GM18907 (cell line): ENCODE data around the gene MCRIP1.

Experiments
- ATAC-seq: cut with Tn5 transposase; IDR thresholded peaks from one replicate; pipeline ENCODE4 v1.9.1; 2021; ENCODE audit warnings: mild to moderate bottlenecking, moderate library complexity; ENCODE audit not compliant: unreplicated experiment

MCRIP1 gene

DNA sequence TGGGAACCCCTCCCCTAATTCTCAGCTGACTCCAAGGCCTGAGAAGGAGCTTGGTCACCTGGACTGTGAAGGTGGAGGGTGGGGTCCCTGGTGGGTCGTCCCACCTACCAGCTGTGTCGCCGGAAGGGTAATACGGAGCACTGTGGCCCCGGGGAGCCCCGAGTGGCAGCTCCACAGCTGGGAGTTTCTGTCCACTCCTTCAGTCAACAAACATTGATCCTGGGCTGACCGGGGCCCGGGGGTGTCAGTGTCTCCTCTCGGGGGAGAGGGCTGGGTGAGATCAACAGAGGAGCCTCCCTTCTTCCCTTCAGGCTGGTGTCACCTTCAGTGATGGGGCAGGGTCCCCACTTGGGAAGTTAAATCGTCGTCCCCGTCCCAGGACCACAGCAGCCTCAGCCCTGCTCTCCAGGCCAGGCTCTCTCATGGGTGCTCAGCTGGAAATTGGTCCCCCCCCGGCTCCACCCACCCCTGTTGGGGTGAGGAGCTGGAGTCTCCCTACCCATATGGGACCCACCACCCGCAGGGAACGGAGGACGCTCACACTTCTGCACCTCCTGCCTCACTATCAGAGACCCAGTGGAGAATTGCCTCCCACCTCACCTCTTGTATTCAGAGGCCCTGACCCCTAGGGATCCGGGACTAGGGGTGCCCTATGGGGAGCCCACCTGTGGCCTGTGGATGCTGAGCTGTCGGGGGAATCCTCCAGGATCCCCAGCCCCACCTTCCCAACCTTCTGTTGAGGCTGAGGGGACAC lies 27.2 kb downstream of the MCRIP1 start:
- no peak for ATAC-seq

DNA sequence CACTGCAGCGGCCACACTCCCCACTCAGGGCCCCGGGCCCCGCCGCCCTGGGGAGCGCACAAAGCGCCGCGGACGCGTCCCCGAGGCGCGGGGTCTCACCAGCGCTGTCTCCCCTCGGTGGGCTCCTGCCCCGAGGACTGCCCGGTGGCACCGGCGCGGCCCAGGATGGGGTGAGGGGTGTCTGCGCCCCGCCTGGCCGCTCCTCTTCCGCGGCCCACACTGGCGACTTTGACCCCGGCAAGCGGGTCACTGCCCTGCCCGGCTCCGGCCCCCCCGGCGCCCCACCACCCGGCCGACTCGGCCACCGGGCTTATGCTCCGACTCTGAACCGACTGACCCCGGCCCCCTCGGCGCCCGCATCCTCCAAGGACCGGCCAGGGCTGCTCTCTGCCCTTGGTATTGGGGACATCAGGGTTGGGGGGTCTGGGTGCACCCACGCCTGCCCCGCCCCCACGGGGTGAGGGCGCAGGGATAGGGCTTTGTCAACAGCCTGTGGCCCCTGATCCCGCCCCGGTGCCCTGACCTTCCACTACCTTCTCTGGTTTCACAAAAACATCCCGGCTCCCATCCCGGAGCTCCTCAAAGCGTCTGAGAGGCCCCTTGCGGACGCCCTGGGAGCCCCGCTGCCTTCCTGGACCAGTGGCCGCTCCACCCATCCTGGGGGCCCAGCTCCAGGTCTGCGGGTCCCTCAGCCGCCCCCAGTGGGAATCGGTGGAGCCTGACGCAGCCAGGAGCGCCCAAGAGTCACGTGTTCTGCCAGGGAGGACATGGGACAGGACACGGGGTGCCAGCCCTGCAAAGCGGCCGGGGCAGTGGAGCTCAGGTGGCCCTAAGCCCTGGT lies 28.3 kb downstream of the MCRIP1 start:
- no peak for ATAC-seq

DNA sequence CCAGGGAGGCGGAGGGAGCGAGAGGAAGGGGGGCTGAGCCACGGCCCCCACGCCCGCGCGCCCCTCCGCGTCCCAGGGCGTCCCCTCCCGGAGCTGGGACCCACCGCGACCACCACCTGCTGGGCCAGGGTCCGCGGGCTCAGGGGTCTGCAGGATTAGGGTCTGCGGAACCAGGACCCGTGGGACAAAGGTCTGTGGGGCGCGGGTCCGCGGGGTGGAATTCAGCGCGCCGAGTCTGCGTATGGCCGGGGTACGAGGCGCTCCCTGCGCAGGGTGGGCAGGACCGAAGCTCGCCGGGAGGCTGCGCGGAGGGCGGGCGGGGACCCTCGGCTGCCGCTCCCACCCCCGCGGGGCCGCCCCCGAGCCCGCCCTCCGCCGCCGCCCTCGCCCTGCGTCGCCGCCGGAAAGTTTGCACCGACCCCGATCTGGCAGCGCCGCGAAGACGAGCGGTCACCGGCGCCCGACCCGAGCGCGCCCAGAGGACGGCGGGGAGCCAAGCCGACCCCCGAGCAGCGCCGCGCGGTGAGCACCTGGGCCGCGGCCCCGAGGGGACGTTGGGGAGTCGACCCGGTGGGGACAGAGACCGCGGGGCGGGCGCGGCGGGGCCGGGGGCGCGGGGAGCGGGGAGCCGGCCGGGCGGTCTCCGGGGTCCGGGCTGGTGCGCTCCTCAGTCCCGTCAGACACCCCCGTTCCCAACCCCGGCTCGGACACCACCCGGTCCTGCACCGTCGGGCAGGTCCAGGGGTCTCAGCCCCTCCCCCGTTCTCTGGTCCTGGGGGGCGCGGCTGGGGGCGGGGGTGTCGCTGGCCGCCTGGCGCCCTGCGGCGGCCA lies 29.1 kb downstream of the MCRIP1 start, which contains the start of gene GCGR:
TSS of gene GCGR (plus strand) at position 423 of the 831 bp plus-strand sequence. CDS start 4,869 bp downstream, outside the sequence.
- no peak for ATAC-seq

DNA sequence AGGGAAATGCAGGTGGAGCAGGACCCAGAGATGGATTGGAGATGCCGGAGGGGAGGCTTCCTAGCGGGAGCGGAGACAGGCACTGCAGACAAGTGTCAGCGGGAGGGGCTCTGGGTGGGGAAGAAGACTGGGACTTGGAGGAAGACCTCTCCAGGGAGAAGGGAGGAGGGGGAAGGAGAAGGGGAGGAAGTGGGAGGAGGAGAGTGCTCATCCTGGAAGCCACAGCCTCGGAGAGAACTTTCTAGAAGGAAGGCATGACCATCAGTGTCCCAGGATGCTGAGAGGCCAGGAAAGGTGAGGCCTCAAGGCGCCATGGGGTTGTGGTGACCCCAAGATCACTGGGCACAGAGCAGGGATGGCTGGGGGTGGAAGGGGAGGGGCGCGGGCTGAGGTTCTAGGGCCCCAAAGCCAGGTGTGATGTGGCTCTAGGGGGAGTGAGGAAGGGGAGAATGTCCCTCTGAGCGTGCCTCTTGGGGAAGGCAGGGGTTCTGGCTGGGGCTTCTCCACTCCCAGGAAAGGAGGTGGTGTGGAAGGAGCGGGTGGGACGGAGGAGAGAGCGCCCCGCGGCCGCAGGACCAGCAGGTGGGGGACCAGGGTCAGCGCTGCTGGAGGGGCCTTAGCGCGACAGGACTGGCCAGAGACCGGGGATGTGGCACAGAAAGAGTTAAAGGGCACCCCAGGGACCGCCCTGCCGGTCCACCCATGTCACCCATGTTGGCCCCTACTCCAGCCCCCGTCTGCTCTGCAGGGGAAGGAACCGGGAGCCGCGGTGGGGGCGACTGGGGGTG lies 30.0 kb downstream of the MCRIP1 start:
- ATAC-seq: no peak

DNA sequence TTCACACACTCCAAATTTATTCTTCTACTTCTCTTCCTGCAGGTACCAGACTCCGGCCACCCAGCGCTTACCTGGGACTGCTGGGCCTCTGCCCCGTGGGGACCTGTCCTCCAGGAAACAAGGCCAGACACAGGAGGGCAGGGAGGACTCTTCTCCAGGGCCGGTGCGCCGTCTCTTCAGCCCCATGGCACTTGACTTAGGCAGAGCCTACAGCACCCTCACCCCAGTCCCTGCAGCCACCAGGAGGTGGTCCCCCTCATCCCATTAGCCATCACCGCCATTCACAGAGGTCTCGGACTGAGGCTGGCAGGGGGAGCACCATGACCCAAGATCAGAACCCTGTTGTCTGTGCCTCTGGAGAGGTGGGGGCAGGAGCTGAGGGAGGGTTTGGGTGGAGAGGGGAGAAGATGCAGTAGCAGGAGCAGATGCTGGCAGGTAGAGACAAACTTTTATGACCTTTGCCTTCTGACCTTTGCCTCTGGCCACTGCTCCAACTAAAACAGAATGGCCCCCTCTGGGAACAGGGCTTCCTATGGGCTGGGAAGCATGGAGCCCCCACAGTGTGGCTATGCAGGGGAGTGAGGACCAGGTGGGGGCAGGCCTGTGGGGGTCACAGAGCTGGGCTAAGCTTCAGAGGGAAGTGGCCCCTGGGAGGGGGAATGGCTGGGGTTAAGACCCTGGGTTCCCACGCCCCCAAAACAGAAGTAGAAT lies 30.9 kb downstream of the MCRIP1 start:
- ATAC-seq: no peak

GRCh38 chr17:81801327-81801726 lies 31.8 kb downstream of the MCRIP1 start:
- no peak for ATAC-seq

GRCh38 chr17:81794509-81794908 lies 38.6 kb downstream of the MCRIP1 start:
- no peak for ATAC-seq

DNA sequence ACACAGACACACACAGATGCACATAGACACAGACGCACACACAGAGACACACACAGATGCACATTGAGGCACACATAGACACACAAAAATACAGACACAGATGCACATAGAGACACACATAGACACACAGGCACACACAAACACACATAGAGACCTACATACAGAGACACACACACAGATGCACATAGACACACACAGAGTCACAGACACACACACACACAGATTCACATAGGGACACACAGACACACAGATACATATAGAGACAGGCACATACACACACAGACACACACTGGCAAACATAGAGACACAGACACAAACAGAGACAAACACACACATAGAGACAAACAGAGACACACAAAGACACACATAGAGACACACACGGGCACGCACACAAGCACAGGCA lies 39.0 kb downstream of the MCRIP1 start:
- no peak for ATAC-seq

DNA sequence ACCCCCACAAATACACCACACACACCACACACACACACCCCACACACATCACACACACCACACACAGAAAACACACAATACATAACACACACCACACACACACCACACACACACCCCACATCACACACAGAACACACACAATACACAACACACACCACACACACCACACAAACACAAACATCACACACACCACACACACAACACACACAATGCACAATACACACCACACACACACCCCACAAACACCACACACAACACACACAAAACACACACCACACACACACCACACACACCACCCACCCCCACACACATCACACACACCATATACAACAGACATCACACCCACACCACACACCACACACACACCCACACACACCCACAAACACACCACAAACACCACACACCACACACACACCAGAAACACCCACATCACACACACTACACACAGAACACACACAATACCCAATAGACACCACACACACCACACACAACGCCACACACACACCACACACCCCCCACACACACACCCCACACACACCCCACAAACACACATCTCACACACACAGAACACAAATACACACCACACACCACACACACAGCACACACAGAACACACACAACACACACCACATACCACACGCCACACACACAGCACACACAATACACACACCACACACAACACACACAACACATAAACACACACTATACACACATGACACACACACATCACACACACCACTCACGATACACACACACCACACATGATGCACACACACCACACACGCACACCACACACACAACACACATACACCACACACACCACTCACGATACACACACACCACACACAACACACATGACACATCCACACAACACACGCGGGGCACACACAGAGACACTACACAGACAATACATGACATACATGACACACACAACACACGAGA lies 40.1 kb downstream of the MCRIP1 start:
- ATAC-seq: no peak
